Superior temporal gyrus (tissue), 1 donor: Measurements from ENCODE around the gene PPM1L.

Source experiments
- DNase-seq: peaks from one replicate; pipeline ENCODE4 v3.0.0-alpha.2; 2016; ENCODE audit errors: extremely low spot score

PPM1L gene

GRCh38 chr3:160808838-160809237 is 52.8 kb downstream of the PPM1L start:
- no peak for DNase-seq

DNA sequence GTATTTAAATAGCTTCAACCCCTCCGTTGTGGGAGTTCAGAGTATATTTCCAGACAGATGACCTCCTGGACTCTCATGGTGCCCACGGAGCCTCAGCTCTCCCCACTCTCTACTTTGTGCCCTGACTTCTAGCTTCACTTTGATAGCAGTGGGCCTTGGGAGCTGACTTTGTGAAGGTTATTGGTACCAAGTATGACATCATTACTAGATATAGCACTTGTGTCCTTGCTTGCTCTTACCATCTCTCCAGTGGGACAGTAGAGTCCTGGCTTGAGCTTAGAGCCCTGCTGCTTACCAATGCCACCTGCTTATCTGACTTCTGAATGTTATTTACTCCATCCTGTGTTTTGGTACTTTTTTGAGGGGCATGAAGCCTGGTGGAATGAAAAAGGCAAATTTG is 53.4 kb downstream of the PPM1L start:
- no peak for DNase-seq

DNA sequence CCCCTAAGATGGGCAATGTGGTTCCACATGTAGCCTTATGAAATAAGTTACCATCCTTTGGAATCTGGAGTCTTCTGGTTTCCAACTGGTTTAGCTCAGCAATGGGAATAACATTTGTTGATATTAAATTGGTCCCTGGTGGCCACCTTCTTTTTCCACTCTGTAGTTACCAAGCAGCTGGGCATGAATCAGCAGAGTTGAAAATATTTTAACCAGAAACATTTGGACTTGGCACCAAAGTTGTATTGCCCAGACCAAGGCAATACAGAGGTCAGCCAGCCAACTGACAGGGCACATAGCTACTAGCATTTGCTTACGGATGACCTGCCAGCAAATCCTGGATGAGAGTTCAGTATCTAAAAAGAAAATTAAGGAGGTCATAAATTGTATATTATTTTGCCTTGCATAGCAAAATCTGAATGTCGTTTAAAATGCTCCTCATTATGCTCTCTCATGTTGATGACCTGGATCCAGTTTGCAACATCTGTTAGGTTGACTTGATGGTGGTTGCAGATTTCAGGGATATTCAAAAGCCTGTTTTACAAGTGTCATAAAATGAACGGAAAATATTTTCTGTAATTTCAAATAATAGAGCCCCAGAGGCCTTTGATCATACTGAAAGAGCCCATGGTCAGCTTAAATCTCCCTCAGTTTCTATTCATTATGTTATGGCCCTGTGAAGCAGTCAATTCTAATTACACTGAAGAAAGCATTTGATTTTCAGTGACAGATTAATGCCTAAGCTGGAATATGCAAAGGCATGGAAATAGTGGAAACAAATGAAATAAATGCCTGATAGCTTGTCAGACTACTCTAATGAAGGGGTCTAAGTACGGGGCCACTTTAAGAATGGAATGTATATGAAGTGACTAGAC is 54.6 kb downstream of the PPM1L start:
- DNase-seq, result no peak

- no peak for DNase-seq
Observed at GRCh38 chr3:160811237-160811548, 55.2 kb downstream of the PPM1L start.

DNA sequence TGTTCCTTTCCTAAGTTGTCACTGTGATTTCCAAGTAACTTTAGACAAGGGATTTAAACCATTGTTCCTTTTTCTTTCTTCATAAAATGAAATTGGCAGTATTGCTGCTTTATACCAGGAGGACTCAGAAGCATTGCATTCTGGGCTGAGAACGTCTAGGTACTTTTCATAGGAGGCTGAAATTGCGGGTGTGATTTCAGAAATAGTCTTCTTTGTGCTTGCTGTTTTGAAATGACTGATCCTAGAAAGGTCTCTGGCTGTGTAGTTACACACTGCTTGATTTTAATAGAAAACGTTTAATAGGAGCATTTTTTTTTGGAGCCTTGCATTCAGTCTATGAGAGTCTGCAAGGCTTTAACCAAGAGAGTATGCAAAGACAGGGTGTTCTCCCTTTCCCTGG is 56.3 kb downstream of the PPM1L start:
- DNase-seq, result peak; percentile 55

DNA sequence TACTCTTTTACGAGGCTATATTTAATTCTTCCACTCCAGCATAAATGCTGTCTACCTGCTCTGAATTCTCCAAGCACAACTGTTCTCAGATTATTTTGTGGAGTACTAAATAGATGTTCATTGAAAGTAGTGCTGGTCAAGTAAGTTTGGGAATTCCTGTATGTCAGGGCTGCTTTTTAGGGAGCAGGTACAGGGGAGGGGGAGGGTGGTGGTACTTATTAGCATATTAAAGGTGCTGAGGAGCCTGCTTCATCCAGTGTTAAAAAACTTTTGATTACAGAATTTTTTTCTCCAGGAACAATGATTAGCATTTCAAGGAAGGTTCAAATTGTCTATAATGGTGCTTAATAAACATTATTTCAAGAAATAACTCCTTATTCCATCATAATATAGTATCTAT is 59.2 kb downstream of the PPM1L start:
- no peak for DNase-seq

DNA sequence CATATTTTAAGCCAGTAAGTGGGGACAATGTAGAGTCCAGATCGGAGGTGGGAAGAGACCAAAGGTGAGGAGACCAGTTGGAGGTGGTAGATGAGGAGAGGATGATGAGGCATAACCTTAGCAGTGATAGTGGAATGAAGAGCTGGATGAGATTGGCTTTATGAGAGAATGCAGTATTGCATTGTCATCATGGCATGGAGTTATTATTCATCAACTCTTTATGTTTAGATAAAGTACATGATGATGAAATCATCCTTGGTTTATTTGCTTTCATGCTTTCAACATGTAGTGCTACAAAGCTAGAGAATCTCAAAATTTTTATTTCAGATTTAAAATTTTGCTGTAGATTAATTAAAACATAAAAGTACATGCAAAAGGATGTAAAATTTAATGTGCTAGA is 64.0 kb downstream of the PPM1L start:
- no peak for DNase-seq

- DNase-seq, result no peak
Observed at GRCh38 chr3:160820430-160820829, 64.4 kb downstream of the PPM1L start.

DNA sequence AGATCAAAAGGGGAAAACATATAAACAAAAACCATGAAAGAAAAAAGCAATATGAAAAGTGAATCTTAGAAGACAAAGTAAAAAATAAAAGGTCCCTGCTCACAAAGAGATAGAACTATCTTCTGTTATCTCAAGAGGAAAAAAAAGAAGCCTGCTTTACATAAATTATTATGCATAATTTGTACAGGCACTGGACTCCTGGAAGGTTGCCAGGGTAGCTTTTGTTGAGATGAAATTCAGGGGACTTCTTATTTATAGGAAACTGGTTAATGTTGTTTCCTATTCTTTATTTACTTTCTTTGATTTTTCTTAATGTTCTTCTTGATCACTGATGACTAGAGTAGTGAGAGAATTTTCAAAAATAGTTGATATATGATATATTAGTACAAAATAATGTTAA is 66.9 kb downstream of the PPM1L start:
- DNase-seq, result no peak

DNA sequence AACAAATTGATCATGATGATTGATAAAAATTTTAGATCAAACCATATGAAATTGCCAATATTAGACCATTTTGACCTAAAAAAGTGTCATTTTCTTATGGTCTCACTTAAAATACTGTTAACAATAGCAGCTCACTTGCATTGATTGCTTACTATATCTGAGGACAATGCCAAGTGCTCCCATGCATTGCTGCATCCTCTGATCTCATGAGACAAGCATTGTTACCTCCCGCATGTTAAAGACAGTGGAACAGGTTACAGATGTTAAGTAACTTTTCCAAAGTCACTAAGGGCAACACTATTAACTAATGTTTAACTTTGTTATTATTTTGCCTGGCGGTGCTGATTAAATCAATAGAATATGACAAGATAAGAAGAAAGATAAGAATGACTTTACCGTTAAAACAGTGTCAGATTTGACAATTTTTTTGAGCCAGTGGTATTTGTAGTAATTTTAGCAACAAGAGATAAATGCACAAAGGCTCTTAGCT is 69.3 kb downstream of the PPM1L start:
- DNase-seq, result no peak

GRCh38 chr3:160826408-160826807 is 70.4 kb downstream of the PPM1L start:
- DNase-seq, result no peak

DNA sequence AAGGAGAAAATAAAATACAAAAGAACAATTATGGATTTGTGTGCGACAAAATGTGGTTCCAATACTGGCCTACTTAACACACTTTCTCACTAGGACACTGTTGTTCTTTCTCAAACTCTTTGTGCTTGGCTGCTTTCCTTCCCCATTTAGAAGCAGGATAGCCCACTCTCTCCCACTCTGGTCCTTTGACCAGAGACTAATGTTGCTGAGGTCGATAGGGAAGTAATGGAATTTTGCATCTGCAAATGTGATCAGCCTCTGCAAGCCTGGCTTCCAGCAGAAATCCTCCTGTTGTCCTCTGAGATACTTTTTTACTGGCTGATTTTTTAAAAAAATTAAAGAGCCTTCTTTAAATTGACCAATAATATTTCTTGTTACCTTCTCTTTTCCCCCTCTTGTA is 71.0 kb downstream of the PPM1L start:
- no peak for DNase-seq

GRCh38 chr3:160827516-160827915 is 71.5 kb downstream of the PPM1L start:
- DNase-seq, result no peak

- no peak for DNase-seq
Observed at GRCh38 chr3:160828880-160829279, 72.8 kb downstream of the PPM1L start.

DNA sequence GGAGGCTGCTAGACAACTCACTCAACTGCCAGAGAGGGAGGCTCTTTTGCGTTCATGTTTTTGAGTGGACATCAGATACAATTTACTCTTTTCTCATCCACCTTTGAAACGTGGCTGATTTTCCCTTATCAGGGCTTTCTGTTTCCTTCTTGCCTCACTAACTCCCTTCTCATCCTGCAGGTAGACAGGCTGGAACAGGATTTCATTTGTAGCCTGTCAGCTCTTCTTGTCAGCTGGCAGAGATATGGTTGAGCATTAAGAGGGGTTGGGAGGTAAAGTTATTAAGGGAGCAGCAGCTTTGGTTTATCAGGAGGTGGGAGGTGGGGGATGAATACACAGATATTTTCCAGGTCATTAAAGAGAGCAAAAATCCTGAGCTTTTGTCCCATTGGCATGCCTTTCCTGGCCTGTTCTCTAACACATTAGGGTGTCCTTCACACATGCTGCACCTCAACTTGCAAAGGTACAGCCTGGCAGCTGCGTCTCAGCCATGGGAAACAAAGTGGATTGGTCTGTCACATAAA is 73.5 kb downstream of the PPM1L start:
- DNase-seq, result no peak

- no peak for DNase-seq
Observed at GRCh38 chr3:160830796-160831195, 74.8 kb downstream of the PPM1L start.

DNA sequence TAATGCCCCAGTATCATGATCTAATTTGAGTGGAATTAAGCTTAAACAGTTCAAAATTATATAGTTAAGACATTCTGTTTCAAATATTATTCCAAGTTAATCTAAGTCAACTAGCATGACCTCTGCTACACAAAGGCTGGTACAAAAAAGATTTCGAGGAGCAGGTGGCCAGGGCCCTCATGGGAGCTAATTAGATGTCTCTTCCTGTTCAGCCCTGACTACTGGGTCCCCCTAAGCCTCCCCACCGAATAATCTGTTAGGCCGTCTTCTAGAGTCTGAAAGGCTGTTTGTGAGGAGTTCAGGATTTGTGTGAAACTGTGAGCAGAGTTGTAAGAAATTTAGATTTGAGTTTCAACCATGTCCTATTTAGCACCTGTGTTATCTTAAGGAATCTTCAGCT is 75.4 kb downstream of the PPM1L start:
- no peak for DNase-seq

GRCh38 chr3:160837394-160837980 is 81.5 kb downstream of the PPM1L start:
- DNase-seq, result no peak

GRCh38 chr3:160840590-160840989 is 84.6 kb downstream of the PPM1L start:
- DNase-seq, result no peak

DNA sequence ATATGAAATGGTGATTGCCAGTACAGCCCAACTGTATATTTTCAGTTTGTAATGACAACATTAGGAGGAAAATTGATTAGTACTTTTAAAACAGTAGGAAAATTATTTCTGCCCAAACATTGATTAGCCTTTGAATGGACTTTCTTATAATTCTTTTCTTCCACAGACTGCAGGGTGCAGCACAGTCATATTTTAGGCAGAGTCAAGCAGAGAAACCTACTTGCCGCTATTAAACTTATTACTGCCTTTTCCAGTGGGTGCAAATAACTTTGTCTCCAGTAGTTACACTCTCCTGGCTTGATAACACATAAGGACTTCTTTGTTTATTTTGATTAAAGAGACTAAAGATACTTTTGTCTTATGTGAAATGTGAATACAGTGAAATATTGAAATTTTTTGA is 85.4 kb downstream of the PPM1L start:
- no peak for DNase-seq

DNA sequence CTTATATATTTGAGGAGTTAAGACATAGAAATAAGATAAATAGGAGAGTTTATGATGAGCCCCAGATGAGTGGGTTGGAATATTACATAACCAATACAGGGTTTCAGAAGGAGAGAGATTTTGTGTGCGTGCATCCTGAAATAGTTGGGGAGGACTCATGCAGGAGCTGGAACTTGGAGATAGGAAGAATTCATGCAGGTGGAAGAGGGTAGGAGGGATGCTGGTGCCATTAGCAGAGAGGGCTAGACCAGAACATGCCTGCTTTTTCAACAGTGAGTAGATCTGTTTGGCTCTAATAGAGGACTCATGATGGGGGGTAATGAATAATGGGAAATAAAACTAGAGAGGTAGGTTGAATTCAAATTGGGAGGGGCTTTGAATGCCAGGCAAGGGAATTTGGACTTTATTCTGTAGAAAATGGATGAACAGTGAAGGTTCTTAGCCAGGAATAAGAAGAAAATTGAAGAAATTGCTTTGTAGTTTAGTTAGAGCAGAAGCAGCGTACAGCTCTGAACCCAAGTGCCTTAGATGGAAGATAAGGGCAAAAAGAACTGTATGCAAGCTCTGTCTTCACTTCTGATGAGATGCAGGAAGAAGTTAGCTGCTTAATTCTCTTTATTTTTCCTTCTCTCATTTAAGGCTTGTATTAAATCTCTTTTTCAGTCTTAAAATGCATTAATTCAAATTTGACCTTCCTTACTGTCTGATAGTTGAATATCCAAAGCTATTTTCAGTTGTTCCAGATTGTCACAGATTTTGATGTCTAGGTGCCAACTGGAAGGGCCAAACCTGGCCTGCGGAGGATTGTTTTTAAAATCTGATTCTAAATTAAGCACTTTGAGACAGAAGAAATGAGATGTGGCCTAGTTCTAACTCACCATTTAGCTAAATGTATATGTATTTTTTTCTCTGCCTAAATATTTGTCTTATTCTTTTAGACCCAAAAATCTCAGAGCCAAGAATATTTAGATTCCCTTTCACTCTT is 86.3 kb downstream of the PPM1L start:
- peak; percentile 46 for DNase-seq

DNA sequence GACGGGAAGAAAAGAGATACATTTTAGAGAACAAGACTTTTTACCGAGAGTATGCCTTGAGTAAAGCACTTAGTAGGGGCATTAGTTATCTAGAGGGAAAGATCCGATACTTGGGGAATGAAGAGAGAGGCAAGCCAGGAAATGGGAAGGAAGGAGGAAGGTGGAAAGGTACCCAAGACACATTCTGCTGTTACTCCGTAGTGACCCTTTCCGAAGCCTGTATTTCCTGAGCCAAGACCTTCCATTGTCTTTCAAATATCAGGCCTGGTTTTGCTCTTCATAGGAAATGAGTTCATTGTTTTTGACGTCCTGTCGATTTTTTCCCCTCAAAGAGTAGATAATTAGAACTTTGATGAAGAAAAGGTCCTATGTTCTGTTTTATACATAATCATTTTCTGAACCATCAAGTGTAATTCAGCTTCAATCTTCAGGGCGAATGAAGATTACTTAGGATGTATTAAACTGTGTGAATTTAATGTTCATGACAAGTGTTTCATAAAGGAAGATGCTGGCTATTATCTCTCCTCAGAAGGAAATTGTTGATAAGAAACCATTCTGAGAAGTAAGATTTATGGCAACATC is 95.7 kb downstream of the PPM1L start:
- DNase-seq, result no peak
